Gastroesophageal sphincter (tissue), 4 donors: Measurements from ENCODE around the gene FTCD. TPM values are rescaled to one million over a fixed set of nuclear protein-coding genes. Genes with fewer than 3 reads are reported as not detected.

Source experiments
- ATAC-seq: fragments of 150-250 bp; one replicate; pipeline ENCODE4 v1.9.1; 2016; ENCODE audit warnings: mild to moderate bottlenecking, moderate library complexity
- H3K27ac ChIP-seq, 4 donors: fragments of 200-600 bp; sonication (generic) in 3 of 4; 1 replicate in 3 of 4; 2 replicates in 1 of 4; pipeline ENCODE4 v1.5.1; 2016 to 2019
- H3K27me3 ChIP-seq: fragments of 200-600 bp; sonication (generic); one replicate; pipeline ENCODE4 v1.5.1; 2019
- H3K36me3 ChIP-seq, 2 donors: fragments of 200-600 bp; sonication (generic); one replicate each; pipeline ENCODE4 v1.5.1; 2019; ENCODE audit warnings: control low read depth in 1 of 2
- H3K4me1 ChIP-seq, 3 donors: fragments of 200-600 bp; sonication (generic); 1 replicate in 2 of 3; 2 replicates in 1 of 3; pipeline ENCODE4 v1.5.1; 2016 to 2019; ENCODE audit warnings: control low read depth in 2 of 3
- H3K4me3 ChIP-seq, 2 donors: fragments of 200-600 bp; sonication (generic); one replicate each; pipeline ENCODE4 v1.5.1; 2019; ENCODE audit warnings: mild to moderate bottlenecking in 1 of 2, moderate library complexity in 1 of 2
- H3K9me3 ChIP-seq, 3 donors: fragments of 200-600 bp; sonication (generic); one replicate each; pipeline ENCODE4 v1.5.1; 2017 to 2019; ENCODE audit warnings: control low read depth in 2 of 3
- CTCF ChIP-seq, 4 experiments: fragments of 200-600 bp in 2 of 4; fragments of 450-650 bp in 2 of 4; sonication (generic) in 1 of 4; IDR thresholded peaks; one replicate each; pipeline ENCODE4 v1.5.1; 2017 to 2019; ENCODE audit warnings: antibody characterized with exemption in 4 of 4, mild to moderate bottlenecking in 2 of 4, moderate library complexity in 2 of 4
- EP300 ChIP-seq: sonication (generic); formaldehyde crosslinking; IDR thresholded peaks from one replicate; pipeline ENCODE4 v1.6.1; 2017; ENCODE audit warnings: antibody characterized with exemption, mild to moderate bottlenecking
- POLR2A ChIP-seq, 2 donors: fragments of 450-650 bp; IDR thresholded peaks; one replicate each; pipeline ENCODE4 v1.6.1; 2017; ENCODE audit warnings: antibody characterized with exemption in 2 of 2, mild to moderate bottlenecking in 2 of 2, moderate library complexity in 1 of 2
- POLR2AphosphoS5 ChIP-seq: sonication (generic); formaldehyde crosslinking; IDR thresholded peaks from one replicate; pipeline ENCODE4 v1.6.1; 2017; ENCODE audit warnings: antibody characterized with exemption
- WGBS, 2 donors: methylation state at CpG; one replicate each; pipeline ENCODE4 v1.1.5; 2018; ENCODE audit warnings: low coverage in 1 of 2; 5-methylcytosine and 5-hydroxymethylcytosine counted together
- total RNA-seq, 4 donors: library from RNA; depleted of rRNA; stranded (reverse); fragments of >200 nt; gene quantifications; one replicate each; pipeline ENCODE4 v1.1.0, GENCODE V29; 2016

The FTCD gene
- total RNA-seq, 4 donors from 2014 or later, result 0.31 to 1.5 TPM; not detected in 2

GRCh38 chr21:46153247-46154154, 1.9 kb downstream of the FTCD start:
- peaks cover 7% of the 10 kb centered on the region for H3K27me3 ChIP-seq
- 0 to 33% methylated on average over 2 to 4 of the region's 33 CpGs for WGBS, 2 donors
- peak; percentile 75 for ATAC-seq
- peaks cover 0 to 13% (median 8%) of the 10 kb centered on the region in 3 donors for H3K4me1 ChIP-seq
- TF ChIP-seq CTCF (IDR thresholded peaks at IDR 0.05) (peak in 3 of 4 experiments; percentile 57 to 78 (median 63)), POLR2AphosphoS5 (no peak)
- no peaks in the 10 kb centered on the region for H3K9me3 ChIP-seq
- no peaks in the 10 kb centered on the region for H3K36me3 ChIP-seq
- H3K4me3 ChIP-seq, result peak overlapping the region in 1 of 2 donors; percentile 25
- peak overlapping the region in 1 of 4 donors; percentile 64 for H3K27ac ChIP-seq

GRCh38 chr21:46152927-46153246, 2.5 kb downstream of the FTCD start:
- H3K36me3 ChIP-seq, result no peaks in the 10 kb centered on the region
- 28% methylated on average over 5 of the region's 18 CpGs; no CpG with 5 or more reads in 1 of the 2 donors for WGBS, 2 donors
- peaks cover 0 to 13% (median 8%) of the 10 kb centered on the region in 3 donors for H3K4me1 ChIP-seq
- TF ChIP-seq EP300 (no peak), CTCF (IDR thresholded peaks at IDR 0.05) (no peak), POLR2AphosphoS5 (no peak), POLR2A (IDR thresholded peaks at IDR 0.05) (no peak)
- H3K9me3 ChIP-seq, result no peaks in the 10 kb centered on the region
- H3K27me3 ChIP-seq, result peaks cover 7% of the 10 kb centered on the region
- no peak overlapping the region for H3K4me3 ChIP-seq
- peak; percentile 19 for ATAC-seq
- H3K27ac ChIP-seq, result peak overlapping the region in 1 of 4 donors; percentile 64

- Histone ChIP-seq H3K4me3 (no peak overlapping the region), H3K4me1 (peaks cover 0 to 13% (median 8%) of the 10 kb centered on the region in 3 donors), H3K9me3 (no peaks in the 10 kb centered on the region), H3K27me3 (peaks cover 7% of the 10 kb centered on the region), H3K27ac (peak overlapping the region in 1 of 4 donors; percentile 64), H3K36me3 (no peaks in the 10 kb centered on the region)
- no peak for TF ChIP-seq CTCF (IDR thresholded peaks at IDR 0.05)
- TF ChIP-seq POLR2A (IDR thresholded peaks at IDR 0.05), result no peak
- no peak for TF ChIP-seq EP300
- TF ChIP-seq POLR2AphosphoS5, result no peak
- WGBS, 2 donors, result 60 to 87% methylated on average over 3 to 24 of the region's 45 CpGs
- ATAC-seq, result no peak
Observed at GRCh38 chr21:46151989-46152926, 3.1 kb downstream of the FTCD start.

- Histone ChIP-seq H3K36me3 (no peaks in the 10 kb centered on the region), H3K27ac (no peak overlapping the region), H3K27me3 (peaks cover 7% of the 10 kb centered on the region), H3K9me3 (no peaks in the 10 kb centered on the region), H3K4me3 (no peak overlapping the region), H3K4me1 (peaks cover 0 to 13% (median 8%) of the 10 kb centered on the region in 3 donors)
- WGBS, 2 donors, result 79 to 90% methylated on average over 2 to 11 of the region's 47 CpGs
- ATAC-seq, result no peak
- TF ChIP-seq POLR2AphosphoS5 (no peak), CTCF (IDR thresholded peaks at IDR 0.05) (no peak), EP300 (no peak), POLR2A (IDR thresholded peaks at IDR 0.05) (no peak)
Observed at GRCh38 chr21:46151261-46151988, 4.0 kb downstream of the FTCD start.
